ENCODE results near the gene UQCC5. TPM values are rescaled to one million over a fixed set of nuclear protein-coding genes. Genes with fewer than 3 reads are reported as not detected.

UQCC5 gene
- total RNA-seq, 1 donor from 2014 or later, result 65.8 TPM

DNA sequence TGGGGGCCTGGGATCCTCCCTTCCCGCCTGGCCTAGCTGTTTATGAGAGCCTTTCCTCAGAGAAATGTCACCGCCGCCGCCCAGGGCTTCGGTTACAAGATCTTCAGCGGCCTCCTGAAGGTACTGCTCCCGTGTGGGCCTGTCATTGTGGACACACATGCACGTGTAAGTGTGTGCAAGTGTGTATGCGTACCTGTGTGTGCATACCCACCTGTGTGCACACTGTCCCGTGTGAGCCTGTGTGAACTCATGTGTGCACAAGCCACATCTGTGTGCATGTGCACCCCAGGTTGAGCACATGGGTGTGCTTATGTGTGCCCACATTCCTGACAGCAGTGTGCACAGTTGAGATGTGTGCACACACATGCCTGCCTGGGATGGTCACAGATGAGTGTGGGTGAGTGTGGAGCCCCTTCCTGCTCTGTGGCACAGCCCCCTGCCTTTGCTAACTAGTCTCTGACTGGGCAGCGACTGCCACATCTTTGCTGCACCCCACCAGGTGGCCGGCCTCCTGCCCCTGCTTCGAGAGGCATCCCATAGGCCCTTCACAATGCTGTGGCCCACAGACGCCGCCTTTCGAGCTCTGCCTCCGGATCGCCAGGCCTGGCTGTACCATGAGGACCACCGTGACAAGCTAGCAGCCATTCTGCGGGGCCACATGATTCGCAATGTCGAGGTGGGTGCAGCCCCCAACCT is 16.8 kb upstream of the UQCC5 start:
- no peak overlapping the region for H3K27ac ChIP-seq (replicated peaks)
- intact Hi-C loops (cut with micrococcal nuclease), result no loop called here

DNA sequence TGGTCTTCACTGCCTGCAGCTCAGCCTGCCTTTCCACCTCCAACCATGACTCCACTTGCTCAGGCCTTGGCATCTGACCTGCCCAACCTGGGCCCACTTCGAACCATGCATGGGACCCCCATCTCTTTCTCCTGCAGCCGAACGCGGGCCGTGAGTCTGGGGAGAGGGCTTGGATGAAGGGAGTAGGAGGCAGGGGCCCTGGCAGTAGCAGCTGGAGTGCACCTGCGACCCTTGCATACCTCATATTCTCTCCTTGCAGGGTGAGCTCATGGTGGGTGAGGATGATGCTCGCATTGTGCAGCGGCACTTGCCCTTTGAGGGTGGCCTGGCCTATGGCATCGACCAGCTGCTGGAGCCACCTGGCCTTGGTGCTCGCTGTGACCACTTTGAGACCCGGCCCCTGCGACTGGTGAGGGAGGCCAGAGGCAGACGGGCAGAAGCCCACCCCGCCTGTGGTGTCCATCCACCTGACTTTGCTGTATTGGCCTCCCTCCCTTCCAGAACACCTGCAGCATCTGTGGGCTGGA is 16.2 kb upstream of the UQCC5 start:
- no peak overlapping the region for H3K27ac ChIP-seq (replicated peaks)
- TF ChIP-seq, protein P1, sequence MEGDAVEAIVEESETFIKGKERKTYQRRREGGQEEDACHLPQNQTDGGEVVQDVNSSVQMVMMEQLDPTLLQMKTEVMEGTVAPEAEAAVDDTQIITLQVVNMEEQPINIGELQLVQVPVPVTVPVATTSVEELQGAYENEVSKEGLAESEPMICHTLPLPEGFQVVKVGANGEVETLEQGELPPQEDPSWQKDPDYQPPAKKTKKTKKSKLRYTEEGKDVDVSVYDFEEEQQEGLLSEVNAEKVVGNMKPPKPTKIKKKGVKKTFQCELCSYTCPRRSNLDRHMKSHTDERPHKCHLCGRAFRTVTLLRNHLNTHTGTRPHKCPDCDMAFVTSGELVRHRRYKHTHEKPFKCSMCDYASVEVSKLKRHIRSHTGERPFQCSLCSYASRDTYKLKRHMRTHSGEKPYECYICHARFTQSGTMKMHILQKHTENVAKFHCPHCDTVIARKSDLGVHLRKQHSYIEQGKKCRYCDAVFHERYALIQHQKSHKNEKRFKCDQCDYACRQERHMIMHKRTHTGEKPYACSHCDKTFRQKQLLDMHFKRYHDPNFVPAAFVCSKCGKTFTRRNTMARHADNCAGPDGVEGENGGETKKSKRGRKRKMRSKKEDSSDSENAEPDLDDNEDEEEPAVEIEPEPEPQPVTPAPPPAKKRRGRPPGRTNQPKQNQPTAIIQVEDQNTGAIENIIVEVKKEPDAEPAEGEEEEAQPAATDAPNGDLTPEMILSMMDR (IDR thresholded peaks at IDR 0.05; ENCODE audit: borderline replicate concordance), result no peak
- H3K4me3 ChIP-seq, result no peak overlapping the region
- H3K9me3 ChIP-seq (replicated peaks), result no peaks in the 10 kb centered on the region
- H3K27me3 ChIP-seq (ENCODE audit: low read depth), result no peaks in the 10 kb centered on the region
- H3K4me1 ChIP-seq, result peaks cover 22% of the 10 kb centered on the region
- peaks cover 24% of the 10 kb centered on the region for H3K36me3 ChIP-seq
- no peak for DNase-seq
- intact Hi-C loops (cut with micrococcal nuclease), result no loop called here

More for the DNA sequence above, 16.8 kb upstream of the UQCC5 start:
- no peak for DNase-seq
- Histone ChIP-seq H3K36me3 (peaks cover 22% of the 10 kb centered on the region), H3K9me3 (replicated peaks) (no peaks in the 10 kb centered on the region), H3K27me3 (ENCODE audit: low read depth) (no peaks in the 10 kb centered on the region), H3K4me1 (peaks cover 18% of the 10 kb centered on the region), H3K4me3 (no peak overlapping the region)
- TF ChIP-seq, protein P1 (IDR thresholded peaks at IDR 0.05; ENCODE audit: borderline replicate concordance), result no peak

DNA sequence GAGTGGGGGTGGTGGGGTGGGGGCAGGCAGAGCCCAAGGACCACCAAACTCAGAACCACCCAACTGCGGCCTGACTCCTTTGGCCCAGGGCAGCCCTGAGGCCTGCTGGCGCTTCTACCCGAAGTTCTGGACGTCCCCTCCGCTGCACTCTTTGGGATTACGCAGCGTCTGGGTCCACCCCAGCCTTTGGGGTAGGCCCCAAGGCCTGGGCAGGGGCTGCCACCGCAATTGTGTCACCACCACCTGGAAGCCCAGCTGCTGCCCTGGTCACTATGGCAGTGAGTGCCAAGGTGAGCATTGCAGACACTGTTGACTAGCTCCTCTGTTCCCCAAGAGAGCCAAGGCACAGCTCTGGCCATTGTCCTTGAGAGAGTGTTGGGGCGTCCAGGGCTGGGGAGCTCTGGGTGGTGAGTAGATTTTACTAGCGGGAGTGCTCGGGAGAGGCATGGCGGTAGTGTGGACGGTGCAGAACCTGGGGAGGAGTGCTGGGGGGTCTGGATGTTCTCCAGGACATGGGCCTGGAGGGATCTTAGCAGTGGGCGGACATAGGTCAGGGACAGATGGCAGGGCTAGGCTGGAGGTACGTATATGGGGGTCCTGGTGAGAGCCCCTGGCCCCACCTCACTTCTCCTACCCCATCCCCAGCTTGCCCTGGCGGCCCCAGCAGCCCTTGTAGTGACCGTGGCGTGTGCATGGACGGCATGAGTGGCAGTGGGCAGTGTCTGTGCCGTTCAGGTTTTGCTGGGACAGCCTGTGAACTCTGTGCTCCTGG is 15.5 kb upstream of the UQCC5 start:
- peaks cover 23% of the 10 kb centered on the region for H3K4me1 ChIP-seq
- intact Hi-C loops (cut with micrococcal nuclease), result no loop called here
- H3K27ac ChIP-seq (replicated peaks), result no peak overlapping the region
- H3K27me3 ChIP-seq (ENCODE audit: low read depth), result no peaks in the 10 kb centered on the region
- peaks cover 24% of the 10 kb centered on the region for H3K36me3 ChIP-seq
- TF ChIP-seq, protein P1 (IDR thresholded peaks at IDR 0.05; ENCODE audit: borderline replicate concordance), result no peak
- no peak for DNase-seq
- H3K4me3 ChIP-seq, result no peak overlapping the region
- H3K9me3 ChIP-seq (replicated peaks), result no peaks in the 10 kb centered on the region

DNA sequence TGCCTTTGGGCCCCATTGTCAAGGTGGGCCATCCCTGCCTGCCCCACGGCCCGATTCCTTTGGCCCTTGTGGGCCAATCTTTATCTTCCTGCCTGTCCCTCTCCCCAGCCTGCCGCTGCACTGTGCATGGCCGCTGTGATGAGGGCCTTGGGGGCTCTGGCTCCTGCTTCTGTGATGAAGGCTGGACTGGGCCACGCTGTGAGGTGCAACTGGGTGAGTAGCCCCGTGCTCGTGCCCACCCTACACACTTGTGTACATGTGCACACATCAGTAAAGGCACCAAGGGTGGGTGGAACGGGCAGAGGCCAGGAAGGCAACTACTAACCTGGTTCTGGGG is 14.9 kb upstream of the UQCC5 start:
- TF ChIP-seq, protein P1 (IDR thresholded peaks at IDR 0.05; ENCODE audit: borderline replicate concordance), result no peak
- intact Hi-C loops (cut with micrococcal nuclease), result no loop called here
- Histone ChIP-seq H3K27me3 (ENCODE audit: low read depth) (no peaks in the 10 kb centered on the region), H3K9me3 (replicated peaks) (no peaks in the 10 kb centered on the region), H3K4me3 (no peak overlapping the region), H3K4me1 (peaks cover 29% of the 10 kb centered on the region), H3K27ac (replicated peaks) (no peak overlapping the region), H3K36me3 (peaks cover 24% of the 10 kb centered on the region)
- DNase-seq, result no peak

DNA sequence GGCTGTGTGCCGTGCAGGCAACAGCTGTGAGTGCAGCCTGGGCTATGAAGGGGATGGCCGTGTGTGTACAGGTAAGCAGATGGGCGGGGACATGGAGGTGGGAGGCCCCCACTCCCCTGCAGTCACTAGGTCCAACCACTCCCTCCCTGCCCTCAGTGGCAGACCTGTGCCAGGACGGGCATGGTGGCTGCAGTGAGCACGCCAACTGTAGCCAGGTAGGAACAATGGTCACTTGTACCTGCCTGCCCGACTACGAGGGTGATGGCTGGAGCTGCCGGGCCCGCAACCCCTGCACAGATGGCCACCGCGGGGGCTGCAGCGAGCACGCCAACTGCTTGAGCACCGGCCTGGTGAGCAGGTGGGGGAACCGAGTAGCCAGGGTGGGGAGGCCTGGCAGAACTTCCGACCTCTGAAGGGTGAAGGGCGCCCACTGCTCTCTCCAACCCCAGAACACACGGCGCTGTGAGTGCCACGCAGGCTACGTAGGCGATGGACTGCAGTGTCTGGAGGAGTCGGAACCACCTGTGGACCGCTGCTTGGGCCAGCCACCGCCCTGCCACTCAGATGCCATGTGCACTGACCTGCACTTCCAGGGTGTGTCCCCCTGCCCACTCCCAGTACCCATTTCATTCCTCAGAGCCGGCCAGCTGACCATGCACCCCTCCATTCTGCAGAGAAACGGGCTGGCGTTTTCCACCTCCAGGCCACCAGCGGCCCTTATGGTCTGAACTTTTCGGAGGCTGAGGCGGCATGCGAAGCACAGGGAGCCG is 14.3 kb upstream of the UQCC5 start:
- Histone ChIP-seq H3K4me1 (peaks cover 35% of the 10 kb centered on the region), H3K27me3 (ENCODE audit: low read depth) (no peaks in the 10 kb centered on the region), H3K9me3 (replicated peaks) (no peaks in the 10 kb centered on the region), H3K4me3 (no peak overlapping the region), H3K36me3 (peaks cover 24% of the 10 kb centered on the region), H3K27ac (replicated peaks) (no peak overlapping the region)
- intact Hi-C loops (cut with micrococcal nuclease), result no loop called here
- DNase-seq, result peak; percentile 5
- TF ChIP-seq, protein P1 (IDR thresholded peaks at IDR 0.05; ENCODE audit: borderline replicate concordance), result no peak

Data from left ventricle myocardium inferior (tissue), 1 donor.